Osteocyte (in vitro differentiated cells): ENCODE data around the gene ELL. TPM values are rescaled to one million over a fixed set of nuclear protein-coding genes. Genes with fewer than 3 reads are reported as not detected.

Source experiments
- DNase-seq: peaks from one replicate; pipeline ENCODE4 v3.0.0; 2021; ENCODE audit warnings: mixed read lengths; ENCODE audit not compliant: unreplicated experiment; ENCODE audit errors: extremely low spot score
- H3K27ac Mint-ChIP-seq: one replicate; pipeline ENCODE4 v1.8.0; 2021; ENCODE audit warnings: mild to moderate bottlenecking, mixed read lengths; ENCODE audit not compliant: unreplicated experiment
- H3K27me3 Mint-ChIP-seq: one replicate; pipeline ENCODE4 v1.8.0; 2021; ENCODE audit warnings: mixed read lengths; ENCODE audit not compliant: unreplicated experiment
- H3K36me3 Mint-ChIP-seq: one replicate; pipeline ENCODE4 v1.8.0; 2021; ENCODE audit warnings: mixed read lengths; ENCODE audit not compliant: unreplicated experiment
- H3K4me1 Mint-ChIP-seq: one replicate; pipeline ENCODE4 v1.8.0; 2021; ENCODE audit warnings: mixed read lengths; ENCODE audit not compliant: unreplicated experiment
- H3K4me3 Mint-ChIP-seq: one replicate; pipeline ENCODE4 v1.8.0; 2021; ENCODE audit warnings: mild to moderate bottlenecking, moderate library complexity, mixed read lengths; ENCODE audit not compliant: unreplicated experiment
- H3K9me3 Mint-ChIP-seq: one replicate; pipeline ENCODE4 v1.8.0; 2021; ENCODE audit warnings: mixed read lengths; ENCODE audit not compliant: unreplicated experiment
- total RNA-seq: library from RNA; stranded (reverse); gene quantifications from 2 replicates; pipeline ENCODE4 v1.2.1, GENCODE V29; 2021
- TF ChIP-seq, protein P1 (sequence below): fragments of 200-600 bp; sonication (generic); IDR thresholded peaks from 2 replicates; pipeline ENCODE4 v1.5.0; 2021; ENCODE audit warnings: antibody characterized with exemption, mild to moderate bottlenecking, moderate library complexity

Gene ELL
- total RNA-seq, 1 donor from 2014 or later = 17.6 TPM

DNA sequence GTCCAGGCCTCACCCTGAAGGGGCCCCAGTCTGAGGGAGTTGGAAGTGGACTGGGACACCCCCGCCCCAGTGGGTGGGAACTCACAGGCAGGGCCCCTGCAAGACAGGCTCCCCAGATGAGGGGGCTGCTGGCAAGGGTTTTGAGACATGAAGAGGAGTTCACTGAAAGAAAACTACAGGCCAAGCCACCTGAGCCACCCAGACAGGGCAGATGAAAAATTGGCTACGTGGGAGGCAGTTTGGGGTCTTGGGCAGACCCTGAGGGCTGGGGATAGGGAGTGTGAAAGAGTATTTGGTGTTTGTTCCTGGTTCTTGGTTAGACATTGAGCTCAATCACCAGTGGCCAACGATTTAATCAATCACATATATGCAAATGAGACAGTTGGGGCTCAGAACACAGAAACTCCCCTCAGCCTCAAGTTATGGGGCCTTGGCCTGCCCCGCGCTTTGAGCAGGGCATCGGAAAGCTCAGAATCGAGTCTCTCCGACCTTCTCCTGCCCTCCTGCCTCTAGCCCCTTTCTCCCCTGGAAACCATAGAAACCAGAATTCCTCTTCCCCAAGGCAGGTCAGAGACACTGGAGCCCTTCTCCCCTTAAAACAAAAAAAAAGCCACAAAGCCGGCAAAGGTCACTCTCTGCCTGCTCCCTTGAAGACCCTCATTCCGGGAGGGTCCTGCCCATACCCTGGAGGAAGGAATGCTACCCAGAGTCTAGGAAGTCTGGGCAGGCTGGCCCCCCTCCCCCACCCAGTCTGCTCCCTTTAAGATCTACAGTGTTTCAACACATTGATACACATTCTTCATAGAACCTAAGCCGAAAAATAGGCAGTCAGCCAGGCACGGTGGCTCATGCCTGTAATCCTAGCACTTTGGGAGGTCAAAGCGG is 82.6 kb downstream of the ELL start:
- Mint-ChIP-seq H3K36me3 (peaks cover 5% of the 10 kb centered on the region), H3K27me3 (no peaks in the 10 kb centered on the region), H3K9me3 (no peaks in the 10 kb centered on the region), H3K27ac (peak overlapping the region; percentile 89), H3K4me1 (peaks cover 42% of the 10 kb centered on the region), H3K4me3 (peak overlapping the region; percentile 48)
- TF ChIP-seq, protein P1, sequence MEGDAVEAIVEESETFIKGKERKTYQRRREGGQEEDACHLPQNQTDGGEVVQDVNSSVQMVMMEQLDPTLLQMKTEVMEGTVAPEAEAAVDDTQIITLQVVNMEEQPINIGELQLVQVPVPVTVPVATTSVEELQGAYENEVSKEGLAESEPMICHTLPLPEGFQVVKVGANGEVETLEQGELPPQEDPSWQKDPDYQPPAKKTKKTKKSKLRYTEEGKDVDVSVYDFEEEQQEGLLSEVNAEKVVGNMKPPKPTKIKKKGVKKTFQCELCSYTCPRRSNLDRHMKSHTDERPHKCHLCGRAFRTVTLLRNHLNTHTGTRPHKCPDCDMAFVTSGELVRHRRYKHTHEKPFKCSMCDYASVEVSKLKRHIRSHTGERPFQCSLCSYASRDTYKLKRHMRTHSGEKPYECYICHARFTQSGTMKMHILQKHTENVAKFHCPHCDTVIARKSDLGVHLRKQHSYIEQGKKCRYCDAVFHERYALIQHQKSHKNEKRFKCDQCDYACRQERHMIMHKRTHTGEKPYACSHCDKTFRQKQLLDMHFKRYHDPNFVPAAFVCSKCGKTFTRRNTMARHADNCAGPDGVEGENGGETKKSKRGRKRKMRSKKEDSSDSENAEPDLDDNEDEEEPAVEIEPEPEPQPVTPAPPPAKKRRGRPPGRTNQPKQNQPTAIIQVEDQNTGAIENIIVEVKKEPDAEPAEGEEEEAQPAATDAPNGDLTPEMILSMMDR = peak; percentile 21
- no peak for DNase-seq

- H3K4me1 Mint-ChIP-seq = peaks cover 45% of the 10 kb centered on the region
- TF ChIP-seq, protein P1 = no peak
- DNase-seq = no peak
- no peaks in the 10 kb centered on the region for H3K27me3 Mint-ChIP-seq
- peak overlapping the region; percentile 58 for H3K4me3 Mint-ChIP-seq
- no peaks in the 10 kb centered on the region for H3K9me3 Mint-ChIP-seq
- peaks cover 2% of the 10 kb centered on the region for H3K36me3 Mint-ChIP-seq
- peak overlapping the region; percentile 89 for H3K27ac Mint-ChIP-seq
Observed at GRCh38 chr19:18438331-18439024, 83.4 kb downstream of the ELL start.

DNA sequence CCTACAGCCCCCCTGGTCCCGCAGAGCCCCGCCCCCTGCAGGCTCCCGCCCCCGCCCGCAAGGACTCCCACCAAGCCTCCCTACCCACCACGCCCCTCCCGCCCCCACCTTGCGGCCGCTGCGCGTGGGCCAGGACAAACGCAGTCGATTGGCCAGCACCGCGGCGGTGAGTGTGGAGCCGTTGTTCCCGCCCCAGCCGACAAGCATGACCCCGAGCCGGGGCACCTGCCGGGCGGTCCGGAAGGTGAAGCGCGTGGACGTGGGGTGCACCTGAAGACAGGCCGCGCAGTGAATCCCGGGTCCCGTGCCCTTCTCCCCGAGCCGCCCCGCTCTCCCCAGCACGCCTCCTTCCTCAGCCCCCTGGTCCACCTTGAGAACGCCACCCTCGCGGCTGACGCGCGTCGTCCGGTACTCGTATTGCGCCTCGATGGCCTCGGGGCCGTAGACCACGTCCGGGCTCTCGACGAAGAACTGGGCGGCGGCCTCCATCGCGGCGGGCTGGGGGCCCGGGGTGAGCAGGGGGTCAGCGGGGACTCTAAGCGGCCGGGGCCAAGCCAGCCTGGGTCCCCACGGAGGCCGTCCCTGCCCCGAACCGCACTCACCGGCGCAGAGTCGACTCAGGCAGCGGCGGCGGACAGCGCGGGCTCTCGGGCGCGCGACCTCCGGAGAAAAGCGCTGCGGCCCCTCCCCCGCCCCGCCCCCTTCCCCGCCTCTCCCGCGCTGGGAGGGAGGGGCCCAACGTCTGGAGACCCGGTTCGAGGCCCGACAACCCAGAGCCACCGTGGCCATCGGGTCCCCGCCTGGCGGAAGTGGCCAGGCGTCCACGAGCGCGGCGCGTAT is 84.2 kb downstream of the ELL start, which contains the start of gene ISYNA1:
ISYNA1 (minus strand) TSS at position 643 of the 840 bp plus-strand sequence; CDS start at position 489, 154 bp downstream.
- Mint-ChIP-seq H3K4me3 (peak within 1 kb of the TSS; percentile 71), H3K4me1 (peaks cover 45% of the 10 kb centered on the region), H3K27me3 (no peaks in the 10 kb centered on the region), H3K27ac (peak within 1 kb of the TSS; percentile 89), H3K9me3 (no peaks in the 10 kb centered on the region), H3K36me3 (no peaks in the 10 kb centered on the region)
- DNase-seq = no peak
- TF ChIP-seq, protein P1 = no peak

GRCh38 chr19:18436671-18437490 is 85.0 kb downstream of the ELL start:
- Mint-ChIP-seq H3K27me3 (no peaks in the 10 kb centered on the region), H3K4me3 (peak overlapping the region; percentile 71), H3K36me3 (no peaks in the 10 kb centered on the region), H3K9me3 (no peaks in the 10 kb centered on the region), H3K27ac (peak overlapping the region; percentile 31), H3K4me1 (peaks cover 45% of the 10 kb centered on the region)
- DNase-seq = peak; percentile 94
- TF ChIP-seq, protein P1 = peak; percentile 34
